H1 (cell line): ENCODE measurements around the gene MALSU1. TPM values are rescaled to one million over a fixed set of nuclear protein-coding genes. Genes with fewer than 3 reads are reported as not detected.

Experiments used
- CTCF ChIA-PET: fragments of 300-600 bp; sonication (Branson Sonifier 250); formaldehyde crosslinking; loops from one replicate; lab custom pipeline; 2021; ENCODE audit not compliant: partially characterized antibody; lab: Charles Lee
- POLR2A ChIA-PET: fragments of 300-600 bp; sonication (Branson Sonifier 250); formaldehyde crosslinking; loops from one replicate; lab custom pipeline; 2021; ENCODE audit warnings: inconsistent platforms; ENCODE audit not compliant: partially characterized antibody; lab: Charles Lee
- DNase-seq, 2 experiments: peaks; one replicate each; pipeline versions ENCODE4 v3.0.0 to v3.0.0-alpha.2; 2010 to 2022; ENCODE audit warnings: low spot score in 2 of 2, low read depth in 1 of 2, mixed read lengths in 1 of 2
- FAIRE-seq: peaks from 2 replicates; lab custom pipeline; 2011; peaks lifted over from hg19 to GRCh38; lab: Jason Lieb, UNC
- H2AFZ ChIP-seq: 2 replicates; pipeline ENCODE4 v1.8.1; 2012; ENCODE audit warnings: low read length, inconsistent platforms
- H2AK5ac ChIP-seq: 2 replicates; pipeline ENCODE4 v1.6.1; 2013; ENCODE audit warnings: low read depth, low read length
- H2BK120ac ChIP-seq: replicated peaks from 2 replicates; pipeline ENCODE3; 2013; ENCODE audit warnings: low read depth, low read length, inconsistent platforms
- H2BK12ac ChIP-seq: 2 replicates; pipeline ENCODE4 v1.6.1; 2013; ENCODE audit warnings: low read depth, low read length
- H2BK15ac ChIP-seq: 2 replicates; pipeline ENCODE4 v1.6.1; 2013; ENCODE audit warnings: low read length
- H2BK20ac ChIP-seq: 2 replicates; pipeline ENCODE4 v1.6.1; 2013; ENCODE audit warnings: low read length
- H2BK5ac ChIP-seq: 2 replicates; pipeline ENCODE4 v1.6.1; 2013; ENCODE audit warnings: low read depth, low read length
- H3K14ac ChIP-seq: 2 replicates; pipeline ENCODE4 v1.6.1; 2013; ENCODE audit warnings: inconsistent platforms; ENCODE audit not compliant: insufficient read length
- H3K18ac ChIP-seq: 2 replicates; pipeline ENCODE4 v1.6.1; 2013; ENCODE audit warnings: low read length; ENCODE audit errors: extremely low read depth
- H3K23ac ChIP-seq: 2 replicates; pipeline ENCODE4 v1.6.1; 2013; ENCODE audit warnings: inconsistent platforms; ENCODE audit not compliant: insufficient read length
- H3K23me2 ChIP-seq: 2 replicates; pipeline ENCODE4 v1.6.1; 2013; ENCODE audit warnings: low read depth, low read length
- H3K27ac ChIP-seq: 2 replicates; pipeline ENCODE4 v1.6.1; 2011; ENCODE audit warnings: low read depth, low read length, inconsistent platforms
- H3K27me3 ChIP-seq, 4 experiments: replicated peaks in 1 of 4; 1 replicate in 1 of 4; 2 replicates in 3 of 4; pipeline versions ENCODE4 v1.6.1 to v1.8.1; 2011 to 2013; ENCODE audit warnings: low read length in 3 of 4, mild to moderate bottlenecking in 3 of 4, inconsistent platforms in 2 of 4, mixed read lengths in 2 of 4, moderate library complexity in 1 of 4; ENCODE audit not compliant: control insufficient read depth in 3 of 4, insufficient read depth in 3 of 4; ENCODE audit errors: extremely low read depth in 1 of 4
- H3K36me3 ChIP-seq, 4 experiments: 2 replicates each; pipeline versions ENCODE4 v1.6.1 to v1.8.1; 2011 to 2013; ENCODE audit warnings: mild to moderate bottlenecking in 4 of 4, low read length in 3 of 4, moderate library complexity in 2 of 4, control low read depth in 1 of 4, inconsistent platforms in 1 of 4; ENCODE audit not compliant: insufficient read depth in 4 of 4, control insufficient read depth in 2 of 4
- H3K4ac ChIP-seq: replicated peaks from 2 replicates; pipeline ENCODE3; 2013; ENCODE audit warnings: low read length, low read depth, mixed read lengths, inconsistent platforms; ENCODE audit not compliant: insufficient read length
- H3K4me1 ChIP-seq, 4 experiments: replicated peaks in 1 of 4; 1 replicate in 1 of 4; 2 replicates in 3 of 4; pipeline versions ENCODE4 v1.6.1 to v1.8.1; 2011 to 2013; ENCODE audit warnings: low read length in 3 of 4, inconsistent platforms in 2 of 4, mixed read lengths in 1 of 4; ENCODE audit not compliant: insufficient read depth in 4 of 4, control insufficient read depth in 3 of 4
- H3K4me2 ChIP-seq, 2 experiments: 2 replicates each; pipeline versions ENCODE4 v1.6.1 to v1.8.1; 2011 to 2013; ENCODE audit warnings: low read depth in 2 of 2, low read length in 2 of 2, control low read depth in 1 of 2, inconsistent platforms in 1 of 2, mild to moderate bottlenecking in 1 of 2; ENCODE audit not compliant: insufficient read depth in 1 of 2
- H3K4me3 ChIP-seq, 4 experiments: fragments of 200-600, 300-600 bp in 1 of 4; sonication (generic), shearing (Covaris generic), sonication (Bioruptor Twin) in 1 of 4; 2 replicates each; pipeline versions ENCODE4 v1.5.1 to v1.8.1; 2011 to 2016; ENCODE audit warnings: low read length in 4 of 4, low read depth in 3 of 4, control low read depth in 2 of 4, inconsistent platforms in 2 of 4, mild to moderate bottlenecking in 2 of 4, mixed read lengths in 1 of 4, moderate library complexity in 1 of 4; ENCODE audit not compliant: insufficient read depth in 2 of 4; ENCODE audit errors: extremely low read depth in 1 of 4
- H3K56ac ChIP-seq: replicated peaks from 2 replicates; pipeline ENCODE3; 2013; ENCODE audit warnings: low read depth, mild to moderate bottlenecking, mixed read lengths, low read length, inconsistent platforms; ENCODE audit not compliant: insufficient read length
- H3K79me1 ChIP-seq: 2 replicates; pipeline ENCODE4 v1.6.1; 2013; ENCODE audit warnings: low read depth, low read length, control low read depth
- H3K79me2 ChIP-seq, 2 experiments: 2 replicates each; pipeline versions ENCODE4 v1.6.1 to v1.8.1; 2012 to 2013; ENCODE audit warnings: low read length in 2 of 2, mild to moderate bottlenecking in 2 of 2, inconsistent platforms in 1 of 2; ENCODE audit not compliant: insufficient read depth in 2 of 2, control insufficient read depth in 1 of 2
- H3K9ac ChIP-seq, 4 experiments: replicated peaks in 1 of 4; 1 replicate in 1 of 4; 2 replicates in 3 of 4; pipeline versions ENCODE4 v1.6.1 to v1.8.1; 2011 to 2013; ENCODE audit warnings: low read depth in 3 of 4, low read length in 3 of 4, control low read depth in 2 of 4, mild to moderate bottlenecking in 2 of 4, moderate library complexity in 2 of 4, inconsistent platforms in 1 of 4; ENCODE audit errors: extremely low read depth in 1 of 4
- H3K9me3 ChIP-seq, 2 experiments: 2 replicates each; pipeline versions ENCODE4 v1.6.1 to v1.8.1; 2012 to 2013; ENCODE audit warnings: mild to moderate bottlenecking in 2 of 2, moderate library complexity in 2 of 2, control low read depth in 1 of 2, inconsistent platforms in 1 of 2, low read depth in 1 of 2, low read length in 1 of 2, mixed read lengths in 1 of 2; ENCODE audit not compliant: insufficient read depth in 2 of 2
- H4K20me1 ChIP-seq, 2 experiments: replicated peaks in 1 of 2; 2 replicates each; pipeline versions ENCODE3 to v1.8.1; 2011 to 2013; ENCODE audit warnings: inconsistent platforms in 2 of 2, low read length in 2 of 2, mild to moderate bottlenecking in 1 of 2; ENCODE audit not compliant: insufficient read depth in 2 of 2, control insufficient read depth in 1 of 2
- H4K5ac ChIP-seq: 2 replicates; pipeline ENCODE4 v1.6.1; 2013; ENCODE audit warnings: low read length, low read depth, mixed read lengths, inconsistent platforms; ENCODE audit not compliant: insufficient read length
- H4K8ac ChIP-seq: 2 replicates; pipeline ENCODE4 v1.8.0; 2013; ENCODE audit warnings: mild to moderate bottlenecking, moderate library complexity, low read length, inconsistent platforms; ENCODE audit not compliant: insufficient read depth; ENCODE audit errors: extremely low read depth
- H4K91ac ChIP-seq: replicated peaks from 2 replicates; pipeline ENCODE3; 2013; ENCODE audit warnings: low read length, mixed read lengths, inconsistent platforms; ENCODE audit not compliant: insufficient read length
- BCL11A ChIP-seq, 2 experiments: IDR thresholded peaks; one replicate each; pipeline ENCODE4 v1.6.1; 2011; ENCODE audit warnings: low read depth in 2 of 2, low read length in 2 of 2, mild to moderate bottlenecking in 2 of 2
- CBX5 ChIP-seq: fragments of 300-800, 300-1000 bp; sonication (generic); IDR thresholded peaks from 2 replicates; pipeline ENCODE4 v1.7.1; 2016; ENCODE audit warnings: antibody characterized with exemption, low read length, low read depth
- CHD2 ChIP-seq: IDR thresholded peaks from 2 replicates; pipeline ENCODE4 v1.6.1; 2012; ENCODE audit warnings: low read length, improper control_type of control experiment
- GTF2F1 ChIP-seq: IDR thresholded peaks from 2 replicates; pipeline ENCODE4 v1.6.1; 2012; ENCODE audit warnings: low read depth, low read length, improper control_type of control experiment, borderline replicate concordance
- HDAC6 ChIP-seq: IDR thresholded peaks from one replicate; pipeline ENCODE4 v1.7.1; 2012; ENCODE audit warnings: low read depth, mild to moderate bottlenecking, inconsistent platforms, low read length, moderate library complexity
- JUN ChIP-seq: IDR thresholded peaks from 2 replicates; pipeline ENCODE4 v1.6.1; 2011; ENCODE audit warnings: low read depth, mild to moderate bottlenecking, improper control_type of control experiment, low read length
- KDM4A ChIP-seq: IDR thresholded peaks from one replicate; pipeline ENCODE4 v1.7.1; 2012; ENCODE audit warnings: low read depth, mild to moderate bottlenecking, moderate library complexity, low read length, inconsistent platforms; ENCODE audit not compliant: severe bottlenecking
- NRF1 ChIP-seq: IDR thresholded peaks from 2 replicates; pipeline ENCODE4 v1.6.1; 2011; ENCODE audit warnings: mild to moderate bottlenecking, low read depth, low read length, improper control_type of control experiment
- POLR2AphosphoS5 ChIP-seq: IDR thresholded peaks from 2 replicates; pipeline ENCODE4 v1.6.1; 2011; ENCODE audit warnings: low read depth, low read length
- RFX5 ChIP-seq: IDR thresholded peaks from 2 replicates; pipeline ENCODE4 v1.6.1; 2011; ENCODE audit warnings: low read depth, low read length, improper control_type of control experiment, borderline replicate concordance
- SAP30 ChIP-seq: fragments of 300-600 bp; sonication (generic); IDR thresholded peaks from 2 replicates; pipeline ENCODE4 v1.7.1; 2012; ENCODE audit warnings: low read length, moderate library complexity, mild to moderate bottlenecking, inconsistent platforms; ENCODE audit not compliant: insufficient read depth, insufficient replicate concordance
- SRF ChIP-seq: IDR thresholded peaks from 2 replicates; pipeline ENCODE4 v1.6.1; 2011; ENCODE audit warnings: mild to moderate bottlenecking, low read depth, low read length, moderate library complexity
- SUZ12 ChIP-seq: fragments of 200-600 bp; sonication (generic); IDR thresholded peaks from 2 replicates; pipeline ENCODE4 v1.6.1; 2012; ENCODE audit warnings: mild to moderate bottlenecking, inconsistent platforms, low read length, moderate library complexity, mixed read lengths
- YY1 ChIP-seq: IDR thresholded peaks from 2 replicates; pipeline ENCODE4 v1.6.1; 2011; ENCODE audit warnings: low read depth, mild to moderate bottlenecking, low read length
- WGBS, 2 experiments: shearing (Covaris generic) in 1 of 2; methylation state at CpG; one replicate each; pipeline versions ENCODE4 v1.1.6 to v1.1.7; 2013 to 2015; ENCODE audit warnings: low lambda C conversion rate in 2 of 2, mixed read lengths in 2 of 2, inconsistent platforms in 1 of 2, low coverage in 1 of 2, missing lambda C conversion rate in 1 of 2; ENCODE audit not compliant: insufficient replicate concordance in 2 of 2, insufficient coverage in 1 of 2, insufficient read length in 1 of 2; ENCODE audit errors: extremely low coverage in 1 of 2, missing lambda C conversion rate in 1 of 2; 5-methylcytosine and 5-hydroxymethylcytosine counted together
- polyA plus RNA-seq, 7 experiments: library from polyadenylated mRNA; depleted of rRNA in 3 of 7; stranded (reverse) in 5 of 7; unstranded in 2 of 7; fragments of >200 nt in 5 of 7; fragments of 200-250 nt in 2 of 7; gene quantifications; 1 replicate in 5 of 7; 2 replicates in 1 of 7; 4 replicates in 1 of 7; pipeline versions ENCODE4 v1.2.1 to v1.2.3, GENCODE V29; 2011 to 2013; ENCODE audit warnings: missing spikeins in 2 of 7, mixed read lengths in 2 of 7
- total RNA-seq: library from RNA; stranded (reverse); fragmentation: NEBNext Ultra II Directional; extraction: Animal tissue kit (Norgen Biotek cat#: 25700); gene quantifications from 2 replicates; pipeline ENCODE4 v1.2.1, GENCODE V29; 2021
- TF ChIP-seq, protein P1 (sequence below): IDR thresholded peaks from 2 replicates; pipeline ENCODE4 v1.6.1; 2011; ENCODE audit warnings: low read depth, mild to moderate bottlenecking, low read length; ENCODE audit not compliant: insufficient read depth

MALSU1 gene
- total and polyA plus RNA-seq, 2 of the 8 experiments (the other 6 are each of a cell fraction or from before 2014, with no cell fraction given), result 73.5 to 84.0 TPM

DNA sequence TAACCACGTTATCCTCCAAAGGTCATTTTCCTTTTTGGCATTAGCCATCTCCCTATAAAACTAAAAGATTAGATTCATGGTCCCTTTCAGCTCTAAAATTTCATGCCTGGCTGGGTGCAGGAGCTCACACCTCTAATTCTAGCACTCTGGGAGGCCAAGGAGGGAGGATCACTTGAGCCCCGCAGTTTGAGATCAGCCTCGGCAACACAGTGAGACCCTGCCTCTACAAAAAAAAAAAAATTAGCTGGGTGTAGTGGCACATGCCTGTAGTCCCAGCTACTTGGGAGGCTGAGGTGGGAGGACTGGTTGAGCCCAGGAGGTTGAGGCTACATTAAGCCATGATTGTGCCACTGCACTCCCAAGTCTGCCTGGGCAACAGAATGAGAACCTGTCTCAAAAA, 57.0 kb downstream of the MALSU1 start:
- H2BK15ac ChIP-seq, result no peak overlapping the region
- H2AK5ac ChIP-seq, result no peak overlapping the region
- no peak overlapping the region for H3K4me2 ChIP-seq
- H3K14ac ChIP-seq, result no peak overlapping the region
- H3K56ac ChIP-seq, result no peak overlapping the region
- H2BK5ac ChIP-seq, result no peak overlapping the region
- H4K20me1 ChIP-seq, result peaks cover 0 to 9% of the 10 kb centered on the region in 2 experiments
- H2BK20ac ChIP-seq, result no peak overlapping the region
- ChIA-PET POLR2A (no interaction called here), CTCF (interaction anchor here (0.6 to 1.0 kb wide), 3 partner anchors 83 to 1226 kb away, joined by 3 read pairs; no protein-coding TSS in a partner anchor)
- H2BK12ac ChIP-seq, result no peak overlapping the region
- H2BK120ac ChIP-seq, result no peak overlapping the region
- no peak overlapping the region for H3K18ac ChIP-seq
- peaks cover 0 to 20% (median 10%) of the 10 kb centered on the region in 4 experiments; a peak in 6 of 8 replicates for H3K36me3 ChIP-seq
- H3K27ac ChIP-seq, result no peak overlapping the region
- FAIRE-seq (no peak), DNase-seq (no peak)
- WGBS, 2 experiments, result 90% methylated on average over 3 of the region's 3 CpGs; no CpG with 5 or more reads in 1 of the 2 experiments
- no peak overlapping the region for H3K23ac ChIP-seq
- H3K79me1 ChIP-seq, result no peaks in the 10 kb centered on the region
- no peaks in the 10 kb centered on the region for H3K23me2 ChIP-seq
- H3K4me1 ChIP-seq, result no peaks in the 10 kb centered on the region
- no peak overlapping the region for H3K9ac ChIP-seq
- H2AFZ ChIP-seq, result no peak overlapping the region
- peaks cover 0 to 79% of the 10 kb centered on the region in 2 experiments; a peak in 2 of 4 replicates for H3K79me2 ChIP-seq
- H4K91ac ChIP-seq, result no peak overlapping the region
- no peak overlapping the region for H4K8ac ChIP-seq
- no peaks in the 10 kb centered on the region for H3K27me3 ChIP-seq
- TF ChIP-seq SAP30 (no peak), SRF (no peak), KDM4A (no peak), HDAC6 (no peak), JUN (no peak), BCL11A (IDR thresholded peaks at IDR 0.05; ENCODE audit: low read depth in 2 of 2, low read length in 2 of 2) (no peak), YY1 (no peak), CBX5 (no peak), NRF1 (no peak), POLR2AphosphoS5 (no peak), CHD2 (no peak), RFX5 (no peak), SUZ12 (no peak), GTF2F1 (no peak)
- TF ChIP-seq, protein P1, sequence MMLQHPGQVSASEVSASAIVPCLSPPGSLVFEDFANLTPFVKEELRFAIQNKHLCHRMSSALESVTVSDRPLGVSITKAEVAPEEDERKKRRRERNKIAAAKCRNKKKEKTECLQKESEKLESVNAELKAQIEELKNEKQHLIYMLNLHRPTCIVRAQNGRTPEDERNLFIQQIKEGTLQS, result no peak
- no peaks in the 10 kb centered on the region for H3K9me3 ChIP-seq
- no peak overlapping the region for H3K4ac ChIP-seq
- H3K4me3 ChIP-seq, result no peak overlapping the region
- H4K5ac ChIP-seq, result no peak overlapping the region
